SW 1271 (cell line): ENCODE measurements around the gene C2orf66.

Experiments
- DNase-seq, 2 experiments: peaks; one replicate each; lab custom pipeline; 2025; lab: John Stamatoyannopoulos, UW

The C2orf66 gene

DNA sequence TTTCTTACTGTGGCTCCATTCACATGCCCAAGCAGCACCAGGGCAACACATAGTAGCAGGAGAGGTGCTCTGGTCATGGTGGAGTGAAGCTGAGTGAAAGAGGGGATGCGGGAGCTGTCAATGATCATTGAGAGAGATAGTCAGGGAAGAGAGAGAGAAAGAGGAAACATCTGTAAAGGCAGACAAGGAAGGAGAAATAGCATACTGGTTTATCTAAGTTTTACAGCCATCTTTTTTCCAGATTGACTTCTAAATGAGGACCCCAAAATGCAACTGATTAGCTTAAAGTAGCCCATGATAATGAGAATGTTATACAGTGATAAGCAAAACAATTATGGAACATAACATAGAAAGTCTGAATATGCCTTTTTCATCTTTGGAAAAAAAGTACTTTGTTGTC, at the start of gene C2orf66:
C2orf66 (minus strand) TSS at position 96 of the 400 bp plus-strand sequence; CDS start at position 77, 19 bp downstream.
- no peak for DNase-seq

DNA sequence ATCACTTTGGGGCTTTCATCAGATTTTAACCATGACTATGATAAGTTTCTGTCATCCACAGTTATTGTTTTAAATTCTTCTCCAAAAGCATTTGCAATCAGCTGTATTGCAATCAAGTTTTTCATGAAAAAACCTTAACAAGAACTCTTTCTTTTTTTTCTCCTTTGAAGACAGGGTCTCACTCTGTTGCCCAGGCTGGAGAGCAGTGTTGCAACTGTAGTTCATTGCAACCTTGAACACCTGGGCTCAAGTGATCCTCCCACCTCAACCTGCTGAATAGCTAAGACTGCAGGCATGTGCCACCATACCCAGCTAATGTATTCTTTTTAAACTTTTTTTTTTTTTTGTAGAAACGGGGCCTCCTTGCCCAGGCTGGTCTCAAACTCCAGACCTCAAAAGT, 45.5 kb upstream of the C2orf66 start:
- DNase-seq, result no peak

- no peak for DNase-seq
Measured at GRCh38 chr2:196853301-196854087, 44.3 kb upstream of the C2orf66 start.

DNA sequence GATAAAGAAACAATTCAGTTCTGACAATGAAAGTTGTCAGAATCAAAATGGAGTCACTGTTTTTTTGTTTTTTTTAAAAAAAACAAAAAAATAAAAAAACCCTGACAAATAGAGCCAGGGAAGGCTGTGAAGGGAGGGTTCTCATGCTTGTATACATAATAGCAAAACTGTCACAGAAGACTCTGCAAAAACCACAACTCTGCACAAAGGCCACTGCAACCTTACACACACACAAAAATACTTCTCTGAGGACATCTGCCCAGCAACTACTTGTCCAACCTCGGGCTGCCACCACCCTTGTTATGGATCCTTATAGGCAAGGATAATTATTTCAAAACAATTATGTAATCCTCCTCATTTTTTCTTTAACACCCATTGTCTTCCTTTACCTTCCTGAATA, 41.9 kb upstream of the C2orf66 start:
- no peak for DNase-seq

DNA sequence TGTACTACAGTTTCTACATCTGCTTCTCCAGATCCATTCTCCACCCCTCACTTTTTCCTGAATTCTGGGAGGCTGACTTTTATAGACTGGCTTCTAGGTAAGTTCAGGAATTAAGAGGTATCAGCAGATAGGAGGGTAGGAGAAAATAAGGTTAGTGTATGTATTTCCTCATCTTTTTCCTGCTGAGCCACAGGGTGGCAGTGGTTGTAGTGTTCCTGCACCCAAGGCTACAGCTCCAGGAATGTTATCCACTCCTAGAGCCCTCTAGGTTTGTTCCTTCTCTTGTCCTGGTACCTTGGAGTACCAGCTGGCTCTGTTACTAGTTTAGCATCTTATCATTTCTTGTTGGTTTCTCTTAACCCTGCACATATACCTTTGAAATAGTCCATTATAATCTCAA, 40.7 kb upstream of the C2orf66 start:
- DNase-seq, result peak; percentile 5 to 42

DNA sequence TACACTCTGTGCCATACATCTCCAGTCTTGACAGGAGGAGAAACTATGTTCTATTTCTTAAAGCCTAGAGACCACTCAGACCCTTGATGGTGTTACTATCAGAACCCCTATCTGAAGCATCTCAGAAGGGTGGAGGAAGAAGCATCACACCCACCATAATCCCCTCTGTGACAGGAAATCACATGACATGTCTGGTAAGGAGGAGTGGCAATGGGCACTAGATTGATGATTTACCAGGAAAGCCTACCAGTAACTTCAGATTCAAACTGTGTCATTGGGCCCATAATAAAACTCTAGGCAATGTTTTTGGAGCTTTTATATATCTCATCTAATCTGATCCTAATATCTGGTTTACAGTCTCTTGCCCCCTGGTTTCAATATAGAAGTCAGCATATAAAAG, 37.1 kb upstream of the C2orf66 start:
- DNase-seq, result no peak

DNA sequence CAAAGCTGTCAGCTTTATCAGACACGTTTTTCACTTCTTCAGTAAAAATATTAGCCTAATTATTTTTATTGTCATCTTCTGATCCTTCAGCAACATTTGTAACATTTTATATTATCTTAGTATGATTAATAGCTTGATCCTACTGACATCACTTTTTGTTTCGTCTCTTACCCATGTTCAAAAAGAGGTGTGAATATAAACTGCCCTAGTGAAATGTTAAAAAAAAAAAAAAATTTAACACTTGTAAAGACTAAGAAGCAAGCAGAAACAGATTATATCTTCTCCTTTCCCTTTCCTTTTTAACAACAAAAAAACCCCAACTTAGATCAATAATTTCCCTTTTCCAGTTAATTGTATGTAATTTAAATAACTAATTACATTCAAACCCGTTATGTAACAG, 36.2 kb upstream of the C2orf66 start:
- DNase-seq, result no peak

DNA sequence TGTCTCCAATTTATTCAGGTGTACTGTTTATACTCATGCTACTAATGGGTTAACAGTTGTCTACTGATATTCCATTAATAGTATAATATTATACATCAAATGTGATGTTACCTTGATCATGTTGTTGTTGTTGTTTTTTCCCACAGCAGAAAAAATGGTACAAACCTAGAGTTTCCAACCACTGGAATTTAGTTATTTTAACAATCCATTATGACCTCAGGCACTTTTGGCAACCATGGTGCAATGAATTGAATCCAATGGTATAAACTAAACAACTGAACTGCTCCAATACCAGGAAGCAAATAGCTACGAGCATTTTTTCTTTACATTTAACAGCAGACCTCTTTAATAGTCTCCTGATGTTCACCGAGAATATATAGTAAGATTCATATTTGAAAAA, 31.0 kb upstream of the C2orf66 start:
- DNase-seq, result no peak

- DNase-seq, result no peak
Measured at GRCh38 chr2:196839574-196839973, 30.4 kb upstream of the C2orf66 start.

DNA sequence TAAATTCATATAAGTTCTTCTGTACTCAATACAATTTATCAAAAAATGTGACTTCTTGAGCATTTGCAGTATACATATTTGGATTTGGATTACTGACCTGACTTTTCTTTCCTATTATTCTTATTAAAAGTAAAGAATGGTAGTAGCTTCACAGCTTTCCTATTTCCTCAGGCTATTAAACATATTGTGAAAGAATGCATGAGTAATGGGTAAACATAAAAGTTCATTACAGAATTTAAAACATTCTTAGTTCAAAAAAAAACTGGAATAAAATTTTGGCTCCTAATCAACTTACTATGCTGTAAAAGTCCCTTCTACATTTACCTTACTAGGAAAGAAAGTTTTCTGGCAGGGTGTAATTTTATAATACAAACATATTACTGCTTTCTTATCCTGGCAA, 27.3 kb upstream of the C2orf66 start:
- DNase-seq, result no peak

DNA sequence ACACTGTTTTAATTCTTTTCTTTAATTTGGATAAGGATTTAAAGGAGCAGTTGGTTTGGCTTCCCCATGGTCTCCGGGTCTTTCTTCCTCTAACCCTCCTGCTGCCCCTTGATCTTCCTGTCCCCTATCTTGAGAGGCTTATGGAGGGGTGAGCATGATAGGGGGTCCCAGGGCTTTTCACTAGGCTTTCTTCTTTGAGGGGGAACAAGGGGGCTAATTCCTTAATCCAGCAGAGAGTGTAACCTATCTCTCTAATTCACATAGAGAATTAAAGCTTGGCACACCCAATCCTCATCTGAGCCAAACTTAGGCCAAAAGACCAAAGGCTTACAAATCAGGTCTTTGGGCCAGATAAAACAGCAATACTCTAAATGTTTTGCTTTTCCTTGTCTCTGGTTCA, 21.5 kb upstream of the C2orf66 start:
- DNase-seq, result no peak

DNA sequence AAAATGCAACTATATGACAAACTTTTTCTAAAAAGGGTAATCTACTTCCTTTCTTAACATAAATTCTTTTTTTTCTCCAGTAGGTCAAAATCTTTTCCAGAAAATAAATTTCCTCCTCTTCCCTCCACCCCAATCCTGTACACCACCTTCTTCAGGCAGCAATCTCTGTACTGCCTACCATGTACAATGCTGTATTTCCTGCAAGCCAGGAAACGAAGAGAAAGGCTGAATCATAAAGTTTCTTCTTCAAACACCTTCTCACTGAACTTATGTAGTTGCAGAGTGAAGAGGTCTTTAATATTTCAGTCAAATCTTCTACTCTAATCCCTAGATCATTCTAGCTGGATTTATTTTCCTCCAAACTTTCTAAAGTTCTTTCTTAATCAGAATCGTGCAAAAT, 18.2 kb upstream of the C2orf66 start:
- no peak for DNase-seq

GRCh38 chr2:196823750-196824522, 14.8 kb upstream of the C2orf66 start:
- peak; percentile 7 to 57 for DNase-seq

DNA sequence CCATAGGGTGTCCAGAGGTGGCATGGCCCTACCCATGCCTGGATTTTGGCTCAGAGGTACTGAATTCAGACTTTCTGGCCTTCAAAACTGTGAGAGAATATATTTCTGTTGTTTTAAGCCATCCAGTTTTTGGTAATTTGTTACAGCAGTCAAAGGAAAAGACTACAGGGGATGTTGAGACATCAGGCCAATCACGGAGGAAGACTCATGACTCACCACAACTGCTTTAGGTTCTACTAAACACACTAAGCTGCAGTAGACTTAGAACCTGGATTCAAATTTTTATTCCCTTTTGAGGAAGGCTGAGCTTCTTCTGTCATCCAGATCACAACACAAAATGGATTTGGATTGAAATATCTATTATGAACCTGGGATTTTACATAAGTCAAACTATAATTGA, 12.0 kb upstream of the C2orf66 start:
- no peak for DNase-seq

DNA sequence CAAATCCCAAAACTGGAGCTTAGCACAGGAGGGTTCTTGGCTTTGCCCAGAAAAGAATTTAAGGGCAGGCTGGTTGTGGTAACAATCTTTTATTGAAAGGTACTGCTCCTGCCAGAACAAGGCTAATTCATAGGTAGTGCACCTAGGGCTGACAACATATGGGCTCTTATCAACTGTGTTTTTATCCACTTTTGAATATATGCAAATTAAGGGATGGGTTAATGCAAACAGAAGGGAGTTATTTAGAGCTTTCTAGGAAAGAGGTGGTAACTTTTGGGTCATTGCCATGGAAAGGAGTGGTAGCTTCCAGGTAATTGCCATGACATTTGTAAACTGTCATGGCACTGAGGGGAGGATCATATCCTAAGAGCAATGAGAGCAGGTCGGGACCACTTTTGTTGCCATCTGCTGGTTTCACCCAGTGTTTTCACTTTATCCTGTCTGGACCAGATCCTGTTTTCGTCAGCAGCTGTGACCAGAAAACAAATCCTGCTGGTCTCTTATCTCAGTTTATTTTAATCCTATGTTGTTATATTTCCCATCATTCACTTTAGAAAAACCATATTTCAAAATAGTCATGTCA, 981 bp downstream of the C2orf66 start:
- peak in 1 of 2 experiments; percentile 7 for DNase-seq

DNA sequence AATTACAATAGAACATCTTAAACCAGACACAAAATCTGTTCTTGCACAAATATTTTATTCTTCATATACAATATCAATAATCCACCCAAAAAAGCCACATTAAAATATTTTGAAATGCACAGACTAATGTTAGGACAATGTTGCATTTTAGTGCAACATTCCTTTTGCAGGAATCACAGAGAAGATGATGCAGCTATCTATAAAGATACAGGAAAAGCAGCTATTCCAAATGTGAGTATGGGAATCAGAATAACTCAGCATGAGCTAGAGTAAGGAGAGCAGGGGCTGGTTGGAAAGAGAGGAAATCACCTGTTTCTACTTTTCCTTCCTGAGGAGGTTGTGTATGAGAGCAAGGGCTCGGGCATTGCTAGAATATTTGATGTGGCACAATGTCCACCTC, 4.8 kb downstream of the C2orf66 start:
- DNase-seq, result no peak

GRCh38 chr2:196802401-196802800, 6.8 kb downstream of the C2orf66 start:
- no peak for DNase-seq

DNA sequence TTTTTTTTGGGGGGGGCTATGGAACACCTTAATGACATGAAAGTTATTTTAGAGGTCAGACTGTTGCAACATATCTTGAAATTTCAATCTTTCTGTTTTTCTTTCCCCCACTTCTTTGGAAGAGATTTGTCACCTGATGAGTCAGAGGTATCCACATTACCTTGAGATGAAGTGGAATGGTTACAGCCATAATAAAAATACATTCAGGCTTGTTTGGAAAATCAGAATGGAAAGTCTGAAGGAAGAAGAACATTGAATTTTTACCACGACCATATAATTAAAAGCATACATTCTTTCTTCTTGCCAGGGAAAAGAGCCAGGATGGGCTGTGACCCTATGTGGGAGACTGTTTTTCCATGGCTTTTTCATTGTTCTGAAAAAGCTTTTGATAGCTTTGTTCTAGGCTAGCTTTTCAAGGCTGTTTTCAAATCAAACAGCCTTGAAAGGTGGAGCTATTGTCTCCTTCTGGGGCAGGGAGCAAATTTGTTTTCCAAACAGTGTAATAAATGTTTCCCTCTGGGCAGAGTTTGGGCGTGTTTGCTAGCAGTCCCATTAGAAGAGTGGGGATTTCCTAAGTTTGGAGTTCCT, 7.4 kb downstream of the C2orf66 start:
- DNase-seq, result no peak

DNA sequence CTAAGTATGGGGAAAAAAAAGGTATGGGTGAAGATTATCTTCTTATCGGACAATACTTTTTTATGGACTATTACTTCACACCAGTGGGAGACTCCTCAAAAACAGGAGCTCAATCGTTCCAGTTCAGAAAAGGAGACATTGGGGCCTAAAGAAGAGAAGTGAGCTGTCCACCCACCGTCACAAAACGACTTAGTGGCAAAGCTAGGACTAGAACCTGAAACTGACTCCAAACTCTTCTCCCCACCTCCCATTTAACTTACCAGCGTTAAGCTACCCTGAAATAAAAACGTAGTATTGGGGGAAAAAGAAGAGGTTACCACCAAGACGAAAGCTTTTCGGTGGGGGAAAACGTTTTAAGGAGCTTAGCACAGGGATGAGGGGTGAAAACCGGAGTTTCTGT, 10.2 kb downstream of the C2orf66 start:
- DNase-seq, result no peak

DNA sequence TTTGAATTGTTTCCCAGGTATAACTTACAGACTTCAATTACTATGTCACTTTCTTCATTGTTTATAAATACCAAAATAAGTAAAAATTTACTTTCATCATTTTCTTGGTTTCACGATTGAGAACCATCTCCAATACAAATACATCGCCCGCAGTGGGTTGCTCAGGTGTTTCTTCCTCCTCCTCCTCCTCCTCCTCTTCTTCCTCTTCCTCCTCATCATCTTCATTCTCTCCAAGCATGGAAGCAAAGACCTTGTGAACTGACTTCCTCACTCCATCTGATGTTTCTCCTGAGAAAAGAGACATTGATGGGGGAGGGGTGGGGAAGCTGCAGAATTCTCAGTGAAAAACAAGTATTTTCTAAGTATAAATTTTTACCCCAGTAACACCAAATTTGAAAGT, 16.3 kb downstream of the C2orf66 start:
- DNase-seq, result no peak

- no peak for DNase-seq
Measured at GRCh38 chr2:196783431-196784094, 25.6 kb downstream of the C2orf66 start.

- no peak for DNase-seq
Measured at GRCh38 chr2:196767101-196767500, 42.1 kb downstream of the C2orf66 start.
